SU-DHL-6 (cell line): ENCODE measurements around the gene KRTAP29-1.

Experiments used
- H2AFZ ChIP-seq: fragments of 200-600 bp; sonication (generic); 2 replicates; pipeline ENCODE4 v1.6.1; 2014; ENCODE audit warnings: low read depth, mild to moderate bottlenecking, moderate library complexity, mixed read lengths, antibody characterized with exemption, low read length; ENCODE audit not compliant: severe bottlenecking
- H3F3A ChIP-seq: fragments of 200-600 bp; shearing (Covaris generic); 2 replicates; pipeline ENCODE4 v1.6.0; 2016; ENCODE audit warnings: antibody characterized with exemption, mild to moderate bottlenecking; ENCODE audit not compliant: insufficient read depth
- H3K27ac ChIP-seq: fragments of 200-600 bp; sonication (generic); 2 replicates; pipeline ENCODE4 v1.5.1; 2016; ENCODE audit warnings: low read depth, mild to moderate bottlenecking, low read length, moderate library complexity, mixed read lengths
- H3K27me3 ChIP-seq: fragments of 200-600 bp; sonication (generic), shearing (Covaris generic); 2 replicates; pipeline ENCODE4 v1.6.0; 2014; ENCODE audit warnings: mild to moderate bottlenecking, low read length
- H3K36me3 ChIP-seq: fragments of 200-600 bp; sonication (generic); 2 replicates; pipeline ENCODE4 v1.6.1; 2014; ENCODE audit warnings: mild to moderate bottlenecking, low read length, mixed read lengths
- H3K4me2 ChIP-seq: fragments of 300-600, 200-600 bp; shearing (Covaris generic), sonication (generic); 2 replicates; pipeline ENCODE4 v1.6.0; 2014; ENCODE audit warnings: low read length, low read depth, mild to moderate bottlenecking; ENCODE audit not compliant: poor library complexity, severe bottlenecking
- H3K4me3 ChIP-seq: fragments of 200-600 bp; sonication (generic); 2 replicates; pipeline ENCODE4 v1.5.1; 2014; ENCODE audit warnings: antibody characterized with exemption, low read length, mild to moderate bottlenecking, mixed read lengths; ENCODE audit not compliant: insufficient read depth, poor library complexity, severe bottlenecking
- H3K79me2 ChIP-seq: fragments of 200-600 bp; sonication (generic); 2 replicates; pipeline ENCODE4 v1.6.1; 2014; ENCODE audit warnings: mild to moderate bottlenecking, low read length, moderate library complexity; ENCODE audit not compliant: insufficient read depth
- H3K9ac ChIP-seq: fragments of 200-600 bp; sonication (generic); 2 replicates; pipeline ENCODE4 v1.7.0; 2014; ENCODE audit warnings: mild to moderate bottlenecking, low read length
- H3K9me2 ChIP-seq: fragments of 200-600 bp; sonication (generic); replicated peaks from 2 replicates; pipeline ENCODE4 v1.6.1; 2014; ENCODE audit warnings: low read length; ENCODE audit not compliant: insufficient read depth
- H3K9me3 ChIP-seq: fragments of 200-600 bp; sonication (generic); 2 replicates; pipeline ENCODE4 v1.6.1; 2014; ENCODE audit warnings: low read length, mixed read lengths; ENCODE audit not compliant: insufficient read depth
- H4K20me1 ChIP-seq: fragments of 200-600 bp; sonication (generic); 2 replicates; pipeline ENCODE4 v1.6.1; 2014; ENCODE audit warnings: low read depth, mild to moderate bottlenecking, antibody characterized with exemption, low read length, moderate library complexity, mixed read lengths
- EZH2phosphoT487 ChIP-seq: fragments of 200-600 bp; sonication (generic), shearing (Covaris generic); conservative IDR thresholded peaks from 2 replicates; pipeline ENCODE4 v1.6.1; 2018; ENCODE audit warnings: mild to moderate bottlenecking, antibody characterized with exemption, low read length, moderate library complexity, mixed read lengths
- TF ChIP-seq, protein P1 (sequence below): fragments of 200-600 bp; sonication (generic); IDR thresholded peaks from one replicate; pipeline ENCODE4 v1.5.1; 2017; ENCODE audit warnings: antibody characterized with exemption, mild to moderate bottlenecking, low read length, moderate library complexity; ENCODE audit not compliant: insufficient read depth, poor library complexity, severe bottlenecking

Gene KRTAP29-1

DNA sequence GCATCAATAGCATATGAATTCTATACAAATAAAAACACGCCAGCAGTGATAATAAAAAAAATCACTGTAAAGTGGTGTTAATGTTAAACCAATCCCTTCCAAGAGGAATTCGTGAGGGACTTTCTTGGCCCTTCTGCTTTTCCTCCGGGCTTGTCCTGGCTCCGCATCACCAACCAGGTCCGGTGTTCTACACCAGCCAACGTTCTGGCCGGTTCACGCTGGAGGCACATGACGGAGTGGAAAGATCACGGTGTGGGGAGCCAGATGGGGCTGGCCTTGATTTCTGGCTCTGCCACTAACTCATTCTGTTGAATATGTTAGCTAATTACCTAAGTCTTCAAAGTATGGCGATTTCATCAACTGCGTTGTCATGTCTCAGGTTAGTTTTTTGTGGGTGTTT lies 1.4 kb upstream of the KRTAP29-1 start:
- Histone ChIP-seq H3K4me3 (no peak overlapping the region), H3K36me3 (no peaks in the 10 kb centered on the region), H2AFZ (no peak overlapping the region), H3K27ac (no peak overlapping the region), H3K9me2 (no peaks in the 10 kb centered on the region), H3K9me3 (no peaks in the 10 kb centered on the region), H4K20me1 (no peaks in the 10 kb centered on the region), H3K27me3 (no peaks in the 10 kb centered on the region), H3K4me2 (no peak overlapping the region), H3K9ac (no peak overlapping the region), H3F3A (peaks cover 10% of the 10 kb centered on the region), H3K79me2 (no peaks in the 10 kb centered on the region)
- TF ChIP-seq, protein P1, sequence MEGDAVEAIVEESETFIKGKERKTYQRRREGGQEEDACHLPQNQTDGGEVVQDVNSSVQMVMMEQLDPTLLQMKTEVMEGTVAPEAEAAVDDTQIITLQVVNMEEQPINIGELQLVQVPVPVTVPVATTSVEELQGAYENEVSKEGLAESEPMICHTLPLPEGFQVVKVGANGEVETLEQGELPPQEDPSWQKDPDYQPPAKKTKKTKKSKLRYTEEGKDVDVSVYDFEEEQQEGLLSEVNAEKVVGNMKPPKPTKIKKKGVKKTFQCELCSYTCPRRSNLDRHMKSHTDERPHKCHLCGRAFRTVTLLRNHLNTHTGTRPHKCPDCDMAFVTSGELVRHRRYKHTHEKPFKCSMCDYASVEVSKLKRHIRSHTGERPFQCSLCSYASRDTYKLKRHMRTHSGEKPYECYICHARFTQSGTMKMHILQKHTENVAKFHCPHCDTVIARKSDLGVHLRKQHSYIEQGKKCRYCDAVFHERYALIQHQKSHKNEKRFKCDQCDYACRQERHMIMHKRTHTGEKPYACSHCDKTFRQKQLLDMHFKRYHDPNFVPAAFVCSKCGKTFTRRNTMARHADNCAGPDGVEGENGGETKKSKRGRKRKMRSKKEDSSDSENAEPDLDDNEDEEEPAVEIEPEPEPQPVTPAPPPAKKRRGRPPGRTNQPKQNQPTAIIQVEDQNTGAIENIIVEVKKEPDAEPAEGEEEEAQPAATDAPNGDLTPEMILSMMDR: no peak
- TF ChIP-seq EZH2phosphoT487: no peak

DNA sequence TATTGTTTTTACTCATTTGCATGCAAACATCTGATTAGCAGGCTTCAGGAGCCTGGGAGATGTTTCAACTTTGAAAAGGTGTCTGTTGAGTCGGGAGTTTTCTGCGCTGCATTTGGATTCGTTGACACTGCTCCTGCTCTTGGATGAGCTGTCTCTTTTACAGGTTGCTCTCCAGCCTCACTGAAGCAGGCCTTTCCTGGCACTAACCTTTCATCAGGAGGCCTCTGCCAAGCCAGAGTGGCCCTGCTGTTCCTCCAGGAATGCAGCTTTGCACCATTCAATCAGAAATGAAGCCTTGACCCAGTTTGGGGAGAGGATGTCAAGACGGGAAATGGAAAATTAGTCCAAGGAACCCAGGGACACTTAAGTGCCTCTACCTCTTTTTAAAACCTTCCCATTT lies 330 bp upstream of the KRTAP29-1 start:
- Histone ChIP-seq H3K4me3 (no peak overlapping the region), H3F3A (no peaks in the 10 kb centered on the region), H3K36me3 (no peaks in the 10 kb centered on the region), H2AFZ (no peak overlapping the region), H3K9me3 (no peaks in the 10 kb centered on the region), H3K79me2 (no peaks in the 10 kb centered on the region), H4K20me1 (no peaks in the 10 kb centered on the region), H3K9me2 (no peaks in the 10 kb centered on the region), H3K27me3 (no peaks in the 10 kb centered on the region), H3K9ac (no peak overlapping the region), H3K4me2 (no peak overlapping the region), H3K27ac (no peak overlapping the region)
- TF ChIP-seq EZH2phosphoT487: no peak
- TF ChIP-seq, protein P1: no peak

DNA sequence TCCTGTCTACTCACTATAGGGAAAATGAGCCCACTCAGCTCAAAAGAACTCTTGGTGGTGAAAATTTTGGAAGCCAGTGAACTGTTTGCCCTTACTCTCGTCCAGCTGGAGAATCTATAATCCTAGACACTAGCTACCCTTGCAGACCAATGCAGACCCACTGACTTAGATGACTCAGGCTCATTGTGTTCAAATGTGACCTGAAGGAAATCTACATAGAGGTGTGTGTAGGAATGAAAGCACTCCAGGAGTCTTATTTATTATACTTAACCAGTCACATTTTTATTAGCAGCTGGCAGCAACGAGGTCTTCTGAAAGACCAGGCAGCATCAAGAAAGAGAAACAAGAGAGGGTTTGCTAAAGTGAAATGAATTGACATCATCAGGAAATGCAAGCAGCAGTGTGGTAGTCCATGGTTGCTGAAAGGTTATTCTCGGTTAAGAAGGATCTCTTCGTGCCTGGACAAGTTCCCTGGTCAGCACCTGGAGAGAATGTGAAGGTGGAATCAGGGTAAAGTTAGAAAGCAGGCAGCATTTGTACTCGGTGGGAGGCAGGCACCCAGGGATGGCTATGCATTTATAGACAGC lies 1.4 kb downstream of the KRTAP29-1 start:
- no peak overlapping the region for H3K4me3 ChIP-seq
- no peaks in the 10 kb centered on the region for H3K9me2 ChIP-seq
- no peaks in the 10 kb centered on the region for H3K79me2 ChIP-seq
- TF ChIP-seq EZH2phosphoT487: no peak
- TF ChIP-seq, protein P1: no peak
- no peaks in the 10 kb centered on the region for H3K36me3 ChIP-seq
- H3K27ac ChIP-seq: no peak overlapping the region
- H3K27me3 ChIP-seq: no peaks in the 10 kb centered on the region
- H3K4me2 ChIP-seq: no peak overlapping the region
- H3F3A ChIP-seq: no peaks in the 10 kb centered on the region
- H3K9me3 ChIP-seq: no peaks in the 10 kb centered on the region
- no peak overlapping the region for H3K9ac ChIP-seq
- no peak overlapping the region for H2AFZ ChIP-seq
- no peaks in the 10 kb centered on the region for H4K20me1 ChIP-seq
